Limb (tissue), 2 donors: ENCODE measurements around the gene UBE2H.
"Not testable (repeated sequence)": the region's sequence is repeated elsewhere in the genome, so short reads cannot be mapped to it uniquely, and the experiment has no call there.

ENCODE experiments used
- DNase-seq, 2 donors: peaks; one replicate each; pipeline ENCODE4 v3.0.0-alpha.2; 2016; ENCODE audit errors: extremely low spot score in 2 of 2

The UBE2H gene

GRCh38 chr7:129908181-129908580, 44.6 kb downstream of the UBE2H start:
- no peak for DNase-seq

GRCh38 chr7:129907122-129907736, 45.5 kb downstream of the UBE2H start:
- DNase-seq, result no peak

- no peak for DNase-seq
Measured at GRCh38 chr7:129906700-129907099, 46.1 kb downstream of the UBE2H start.

- no peak for DNase-seq
Measured at GRCh38 chr7:129903935-129904334, 48.8 kb downstream of the UBE2H start.

- DNase-seq, result no peak
Measured at GRCh38 chr7:129902788-129903422, 49.9 kb downstream of the UBE2H start.

GRCh38 chr7:129898502-129899160, 54.1 kb downstream of the UBE2H start:
- DNase-seq, result no peak

- DNase-seq, result no peak
Measured at GRCh38 chr7:129898007-129898406, 54.8 kb downstream of the UBE2H start.

- no peak for DNase-seq
Measured at GRCh38 chr7:129896568-129897382, 56.0 kb downstream of the UBE2H start.

- not testable (repeated sequence) for DNase-seq
Measured at GRCh38 chr7:129894184-129894583, 58.6 kb downstream of the UBE2H start.

- DNase-seq, result no peak
Measured at GRCh38 chr7:129890090-129890489, 62.7 kb downstream of the UBE2H start.

GRCh38 chr7:129889133-129889844, 63.5 kb downstream of the UBE2H start:
- no peak for DNase-seq

- DNase-seq, result no peak
Measured at GRCh38 chr7:129887865-129888264, 64.9 kb downstream of the UBE2H start.

- no peak for DNase-seq
Measured at GRCh38 chr7:129886818-129887186, 66.0 kb downstream of the UBE2H start.

GRCh38 chr7:129886167-129886817, 66.5 kb downstream of the UBE2H start:
- no peak for DNase-seq

GRCh38 chr7:129884495-129884894, 68.3 kb downstream of the UBE2H start:
- no peak for DNase-seq

- DNase-seq, result no peak
Measured at GRCh38 chr7:129883151-129883550, 69.6 kb downstream of the UBE2H start.

GRCh38 chr7:129882531-129882930, 70.2 kb downstream of the UBE2H start:
- no peak for DNase-seq

- DNase-seq, result no peak
Measured at GRCh38 chr7:129877146-129877792, 75.5 kb downstream of the UBE2H start.

- no peak for DNase-seq
Measured at GRCh38 chr7:129875745-129876411, 76.9 kb downstream of the UBE2H start.

- no peak for DNase-seq
Measured at GRCh38 chr7:129875160-129875559, 77.6 kb downstream of the UBE2H start.
